CD4-positive, alpha-beta T cell treated with Interleukin-17A for 4 hours (primary cell): ENCODE measurements around the gene MRPL50.
A peak's percentile ranks its signal among the peaks of the same experiment; 100 is the strongest.

Experiments used
- DNase-seq: peaks from one replicate; pipeline ENCODE4 v3.0.0-alpha.2; 2020; ENCODE audit warnings: mixed read lengths

Gene MRPL50

GRCh38 chr9:101398068-101398929 is at the start of gene MRPL50, which contains the start of gene ZNF189:
Gene MRPL50 (minus strand): TSS chr9:101398618. CDS start chr9:101398592, 26 bp downstream.
Gene ZNF189 (plus strand): TSS chr9:101398851. CDS start chr9:101399157, 306 bp downstream.
- DNase-seq, result peak; percentile 95

GRCh38 chr9:101446732-101447131 is 48.3 kb upstream of the MRPL50 start:
- no peak for DNase-seq

GRCh38 chr9:101445353-101446029 is 47.1 kb upstream of the MRPL50 start:
- no peak for DNase-seq

GRCh38 chr9:101443364-101443771 is 45.0 kb upstream of the MRPL50 start:
- DNase-seq, result no peak

- no peak for DNase-seq
These were observed 44.3 kb upstream of the MRPL50 start for GRCh38 chr9:101442736-101443135.

GRCh38 chr9:101442318-101442717 is 43.9 kb upstream of the MRPL50 start:
- DNase-seq, result no peak

GRCh38 chr9:101440714-101441230 is 42.4 kb upstream of the MRPL50 start:
- no peak for DNase-seq

- DNase-seq, result no peak
These were observed 40.1 kb upstream of the MRPL50 start for GRCh38 chr9:101438523-101438922.

- DNase-seq, result no peak
These were observed 39.4 kb upstream of the MRPL50 start for GRCh38 chr9:101437806-101438232.

GRCh38 chr9:101435601-101436079 is 37.2 kb upstream of the MRPL50 start, which contains the start of gene ALDOB:
Gene ALDOB (minus strand): TSS chr9:101435774. CDS start chr9:101430887, 4,887 bp downstream.
- DNase-seq, result no peak

- DNase-seq, result no peak
These were observed 36.6 kb upstream of the MRPL50 start for GRCh38 chr9:101434998-101435397.

- DNase-seq, result no peak
These were observed 34.8 kb upstream of the MRPL50 start for GRCh38 chr9:101433229-101433628.

GRCh38 chr9:101432740-101433139 is 34.3 kb upstream of the MRPL50 start:
- DNase-seq, result no peak

- no peak for DNase-seq
These were observed 33.8 kb upstream of the MRPL50 start for GRCh38 chr9:101432171-101432570.

GRCh38 chr9:101429736-101430135 is 31.3 kb upstream of the MRPL50 start:
- no peak for DNase-seq

GRCh38 chr9:101428909-101429308 is 30.5 kb upstream of the MRPL50 start:
- no peak for DNase-seq

- no peak for DNase-seq
These were observed 29.7 kb upstream of the MRPL50 start for GRCh38 chr9:101427957-101428655.

- DNase-seq, result no peak
These were observed 28.9 kb upstream of the MRPL50 start for GRCh38 chr9:101427358-101427757.

- DNase-seq, result no peak
These were observed 23.2 kb upstream of the MRPL50 start for GRCh38 chr9:101421653-101422065.

- DNase-seq, result no peak
These were observed 21.4 kb upstream of the MRPL50 start for GRCh38 chr9:101419863-101420262.

GRCh38 chr9:101418518-101419430 is 20.4 kb upstream of the MRPL50 start:
- no peak for DNase-seq

- DNase-seq, result no peak
These were observed 19.6 kb upstream of the MRPL50 start for GRCh38 chr9:101417977-101418376.
